HepG2 (cell line): ENCODE results near the gene FNDC3A. TPM values are rescaled to one million over a fixed set of nuclear protein-coding genes. Genes with fewer than 3 reads are reported as not detected.

ENCODE experiments used
- BHLHE40 ChIP-seq: IDR thresholded peaks from 2 replicates; pipeline ENCODE4 v1.6.1; 2011; ENCODE audit warnings: low read length, improper control_type of control experiment
- POLR2G ChIP-seq: fragments of 200-400 bp; formaldehyde crosslinking; IDR thresholded peaks from 2 replicates; pipeline ENCODE4 v1.6.1; 2018; ENCODE audit warnings: mild to moderate bottlenecking, low read depth, low read length, moderate library complexity
- ZBTB20 ChIP-seq: sonication (generic); formaldehyde crosslinking; IDR thresholded peaks from 2 replicates; pipeline ENCODE4 v1.8.1; 2023; ENCODE audit warnings: missing genetic modification reagents, low read depth, mild to moderate bottlenecking, borderline replicate concordance
- polyA plus RNA-seq, 8 experiments: library from polyadenylated mRNA; depleted of rRNA in 3 of 8; stranded (reverse) in 7 of 8; unstranded in 1 of 8; fragments of >200 nt; fragmentation: Illumina TruSeq in 4 of 8; extraction: Trizol in 4 of 8; gene quantifications; 2 replicates each; pipeline versions ENCODE4 v1.2.1 to v1.2.3, GENCODE V29; 2011 to 2016; ENCODE audit warnings: low read depth in 4 of 8, missing spikeins in 1 of 8, mixed read lengths in 1 of 8; ENCODE audit not compliant: insufficient read depth in 1 of 8
- total RNA-seq, 5 experiments: library from RNA; depleted of rRNA; stranded (reverse); fragments of >200 nt; fragmentation: Illumina TruSeq; extraction: Trizol; gene quantifications; 2 replicates each; pipeline ENCODE4 v1.2.3, GENCODE V29; 2016; ENCODE audit warnings: low read depth in 1 of 5
- TF ChIP-seq, protein P1 (sequence below): sonication (generic); formaldehyde crosslinking; IDR thresholded peaks from 2 replicates; pipeline ENCODE4 v1.4.0; 2020; ENCODE audit warnings: missing genetic modification reagents
- TF ChIP-seq, protein P2 (sequence below): sonication (generic); formaldehyde crosslinking; IDR thresholded peaks from 2 replicates; pipeline ENCODE4 v1.4.0; 2020; ENCODE audit warnings: missing genetic modification reagents
- TF ChIP-seq, protein P3 (sequence below), 2 experiments: fragments of 450-650 bp in 1 of 2; sonication (generic) in 1 of 2; formaldehyde crosslinking in 1 of 2; IDR thresholded peaks; 2 replicates each; pipeline versions ENCODE4 v1.6.1 to v1.8.0; 2016 to 2022; ENCODE audit warnings: antibody characterized with exemption in 1 of 2, mild to moderate bottlenecking in 1 of 2, missing genetic modification reagents in 1 of 2
- TF ChIP-seq, protein P4 (sequence below): sonication (generic); formaldehyde crosslinking; IDR thresholded peaks from 2 replicates; pipeline ENCODE4 v1.8.1; 2023; ENCODE audit warnings: mild to moderate bottlenecking, moderate library complexity, missing genetic modification reagents
- TF ChIP-seq, protein P5 (sequence below): sonication (generic); formaldehyde crosslinking; IDR thresholded peaks from 2 replicates; pipeline ENCODE4 v1.8.1; 2023; ENCODE audit warnings: mild to moderate bottlenecking, missing genetic modification reagents

Gene FNDC3A
- total and polyA plus RNA-seq, 2 of the 13 experiments (the other 11 are each of a cell fraction or from before 2014, with no cell fraction given): 36.7 to 39.3 TPM

DNA sequence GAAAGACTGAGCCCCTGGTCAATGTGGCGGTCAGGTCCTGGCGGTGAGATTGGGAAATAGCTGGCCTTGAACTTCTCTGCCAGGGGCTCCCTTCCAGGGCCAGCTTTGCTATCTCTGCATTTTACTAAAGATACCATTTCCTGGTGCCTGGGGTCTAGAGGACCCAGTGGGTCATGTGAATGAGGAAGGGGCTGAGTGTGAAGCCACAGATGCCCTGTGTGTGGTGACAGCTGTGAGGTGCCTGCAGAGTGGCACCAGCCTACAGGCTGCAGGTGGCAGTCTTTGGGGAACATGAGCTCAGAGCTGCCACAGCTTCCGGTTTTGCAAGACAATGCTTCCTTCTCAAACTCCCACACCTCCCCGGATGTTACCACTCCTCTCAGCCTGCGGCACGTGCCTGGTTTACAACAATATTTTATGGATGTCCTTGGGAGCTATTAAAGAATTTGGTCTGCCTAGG is 239.2 kb downstream of the FNDC3A start (continued):
- TF ChIP-seq, protein P1, sequence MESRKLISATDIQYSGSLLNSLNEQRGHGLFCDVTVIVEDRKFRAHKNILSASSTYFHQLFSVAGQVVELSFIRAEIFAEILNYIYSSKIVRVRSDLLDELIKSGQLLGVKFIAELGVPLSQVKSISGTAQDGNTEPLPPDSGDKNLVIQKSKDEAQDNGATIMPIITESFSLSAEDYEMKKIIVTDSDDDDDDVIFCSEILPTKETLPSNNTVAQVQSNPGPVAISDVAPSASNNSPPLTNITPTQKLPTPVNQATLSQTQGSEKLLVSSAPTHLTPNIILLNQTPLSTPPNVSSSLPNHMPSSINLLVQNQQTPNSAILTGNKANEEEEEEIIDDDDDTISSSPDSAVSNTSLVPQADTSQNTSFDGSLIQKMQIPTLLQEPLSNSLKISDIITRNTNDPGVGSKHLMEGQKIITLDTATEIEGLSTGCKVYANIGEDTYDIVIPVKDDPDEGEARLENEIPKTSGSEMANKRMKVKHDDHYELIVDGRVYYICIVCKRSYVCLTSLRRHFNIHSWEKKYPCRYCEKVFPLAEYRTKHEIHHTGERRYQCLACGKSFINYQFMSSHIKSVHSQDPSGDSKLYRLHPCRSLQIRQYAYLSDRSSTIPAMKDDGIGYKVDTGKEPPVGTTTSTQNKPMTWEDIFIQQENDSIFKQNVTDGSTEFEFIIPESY (CRISPR knock-in tag): peak; percentile 84
- TF ChIP-seq, protein P2, sequence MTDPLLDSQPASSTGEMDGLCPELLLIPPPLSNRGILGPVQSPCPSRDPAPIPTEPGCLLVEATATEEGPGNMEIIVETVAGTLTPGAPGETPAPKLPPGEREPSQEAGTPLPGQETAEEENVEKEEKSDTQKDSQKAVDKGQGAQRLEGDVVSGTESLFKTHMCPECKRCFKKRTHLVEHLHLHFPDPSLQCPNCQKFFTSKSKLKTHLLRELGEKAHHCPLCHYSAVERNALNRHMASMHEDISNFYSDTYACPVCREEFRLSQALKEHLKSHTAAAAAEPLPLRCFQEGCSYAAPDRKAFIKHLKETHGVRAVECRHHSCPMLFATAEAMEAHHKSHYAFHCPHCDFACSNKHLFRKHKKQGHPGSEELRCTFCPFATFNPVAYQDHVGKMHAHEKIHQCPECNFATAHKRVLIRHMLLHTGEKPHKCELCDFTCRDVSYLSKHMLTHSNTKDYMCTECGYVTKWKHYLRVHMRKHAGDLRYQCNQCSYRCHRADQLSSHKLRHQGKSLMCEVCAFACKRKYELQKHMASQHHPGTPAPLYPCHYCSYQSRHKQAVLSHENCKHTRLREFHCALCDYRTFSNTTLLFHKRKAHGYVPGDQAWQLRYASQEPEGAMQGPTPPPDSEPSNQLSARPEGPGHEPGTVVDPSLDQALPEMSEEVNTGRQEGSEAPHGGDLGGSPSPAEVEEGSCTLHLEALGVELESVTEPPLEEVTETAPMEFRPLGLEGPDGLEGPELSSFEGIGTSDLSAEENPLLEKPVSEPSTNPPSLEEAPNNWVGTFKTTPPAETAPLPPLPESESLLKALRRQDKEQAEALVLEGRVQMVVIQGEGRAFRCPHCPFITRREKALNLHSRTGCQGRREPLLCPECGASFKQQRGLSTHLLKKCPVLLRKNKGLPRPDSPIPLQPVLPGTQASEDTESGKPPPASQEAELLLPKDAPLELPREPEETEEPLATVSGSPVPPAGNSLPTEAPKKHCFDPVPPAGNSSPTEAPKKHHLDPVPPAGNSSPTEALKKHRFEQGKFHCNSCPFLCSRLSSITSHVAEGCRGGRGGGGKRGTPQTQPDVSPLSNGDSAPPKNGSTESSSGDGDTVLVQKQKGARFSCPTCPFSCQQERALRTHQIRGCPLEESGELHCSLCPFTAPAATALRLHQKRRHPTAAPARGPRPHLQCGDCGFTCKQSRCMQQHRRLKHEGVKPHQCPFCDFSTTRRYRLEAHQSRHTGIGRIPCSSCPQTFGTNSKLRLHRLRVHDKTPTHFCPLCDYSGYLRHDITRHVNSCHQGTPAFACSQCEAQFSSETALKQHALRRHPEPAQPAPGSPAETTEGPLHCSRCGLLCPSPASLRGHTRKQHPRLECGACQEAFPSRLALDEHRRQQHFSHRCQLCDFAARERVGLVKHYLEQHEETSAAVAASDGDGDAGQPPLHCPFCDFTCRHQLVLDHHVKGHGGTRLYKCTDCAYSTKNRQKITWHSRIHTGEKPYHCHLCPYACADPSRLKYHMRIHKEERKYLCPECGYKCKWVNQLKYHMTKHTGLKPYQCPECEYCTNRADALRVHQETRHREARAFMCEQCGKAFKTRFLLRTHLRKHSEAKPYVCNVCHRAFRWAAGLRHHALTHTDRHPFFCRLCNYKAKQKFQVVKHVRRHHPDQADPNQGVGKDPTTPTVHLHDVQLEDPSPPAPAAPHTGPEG: peak; percentile 73; the same call in 1 of the 2 replicates
- TF ChIP-seq, protein P3, sequence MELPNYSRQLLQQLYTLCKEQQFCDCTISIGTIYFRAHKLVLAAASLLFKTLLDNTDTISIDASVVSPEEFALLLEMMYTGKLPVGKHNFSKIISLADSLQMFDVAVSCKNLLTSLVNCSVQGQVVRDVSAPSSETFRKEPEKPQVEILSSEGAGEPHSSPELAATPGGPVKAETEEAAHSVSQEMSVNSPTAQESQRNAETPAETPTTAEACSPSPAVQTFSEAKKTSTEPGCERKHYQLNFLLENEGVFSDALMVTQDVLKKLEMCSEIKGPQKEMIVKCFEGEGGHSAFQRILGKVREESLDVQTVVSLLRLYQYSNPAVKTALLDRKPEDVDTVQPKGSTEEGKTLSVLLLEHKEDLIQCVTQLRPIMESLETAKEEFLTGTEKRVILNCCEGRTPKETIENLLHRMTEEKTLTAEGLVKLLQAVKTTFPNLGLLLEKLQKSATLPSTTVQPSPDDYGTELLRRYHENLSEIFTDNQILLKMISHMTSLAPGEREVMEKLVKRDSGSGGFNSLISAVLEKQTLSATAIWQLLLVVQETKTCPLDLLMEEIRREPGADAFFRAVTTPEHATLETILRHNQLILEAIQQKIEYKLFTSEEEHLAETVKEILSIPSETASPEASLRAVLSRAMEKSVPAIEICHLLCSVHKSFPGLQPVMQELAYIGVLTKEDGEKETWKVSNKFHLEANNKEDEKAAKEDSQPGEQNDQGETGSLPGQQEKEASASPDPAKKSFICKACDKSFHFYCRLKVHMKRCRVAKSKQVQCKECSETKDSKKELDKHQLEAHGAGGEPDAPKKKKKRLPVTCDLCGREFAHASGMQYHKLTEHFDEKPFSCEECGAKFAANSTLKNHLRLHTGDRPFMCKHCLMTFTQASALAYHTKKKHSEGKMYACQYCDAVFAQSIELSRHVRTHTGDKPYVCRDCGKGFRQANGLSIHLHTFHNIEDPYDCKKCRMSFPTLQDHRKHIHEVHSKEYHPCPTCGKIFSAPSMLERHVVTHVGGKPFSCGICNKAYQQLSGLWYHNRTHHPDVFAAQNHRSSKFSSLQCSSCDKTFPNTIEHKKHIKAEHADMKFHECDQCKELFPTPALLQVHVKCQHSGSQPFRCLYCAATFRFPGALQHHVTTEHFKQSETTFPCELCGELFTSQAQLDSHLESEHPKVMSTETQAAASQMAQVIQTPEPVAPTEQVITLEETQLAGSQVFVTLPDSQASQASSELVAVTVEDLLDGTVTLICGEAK (IDR thresholded peaks at IDR 0.05): no peak
- TF ChIP-seq, protein P3 (CRISPR knock-in tag; IDR thresholded peaks at IDR 0.05): no peak
- TF ChIP-seq POLR2G (peak; percentile 71), ZBTB20 (CRISPR knock-in tag) (no peak), BHLHE40 (peak; percentile 93)
- TF ChIP-seq, protein P4, sequence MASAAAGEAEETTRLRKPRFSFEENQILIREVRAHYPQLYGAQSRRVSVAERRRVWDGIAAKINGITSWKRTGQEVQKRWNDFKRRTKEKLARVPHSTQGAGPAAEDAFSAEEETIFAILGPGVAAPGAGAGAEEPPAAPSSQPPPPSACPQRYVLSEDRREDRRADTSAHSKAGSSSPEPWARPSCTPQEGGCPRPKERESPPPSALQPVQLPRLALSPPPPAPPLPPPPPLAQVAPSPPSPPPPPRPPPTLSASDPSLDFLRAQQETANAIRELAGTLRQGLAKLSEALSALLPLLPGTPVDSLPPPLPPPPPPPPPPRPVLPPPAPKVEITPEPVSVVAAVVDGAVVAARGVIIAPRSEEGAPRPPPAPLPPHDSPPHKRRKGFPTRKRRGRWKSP (CRISPR knock-in tag): peak; percentile 70; the same call in 1 of the 2 replicates
- TF ChIP-seq, protein P5, sequence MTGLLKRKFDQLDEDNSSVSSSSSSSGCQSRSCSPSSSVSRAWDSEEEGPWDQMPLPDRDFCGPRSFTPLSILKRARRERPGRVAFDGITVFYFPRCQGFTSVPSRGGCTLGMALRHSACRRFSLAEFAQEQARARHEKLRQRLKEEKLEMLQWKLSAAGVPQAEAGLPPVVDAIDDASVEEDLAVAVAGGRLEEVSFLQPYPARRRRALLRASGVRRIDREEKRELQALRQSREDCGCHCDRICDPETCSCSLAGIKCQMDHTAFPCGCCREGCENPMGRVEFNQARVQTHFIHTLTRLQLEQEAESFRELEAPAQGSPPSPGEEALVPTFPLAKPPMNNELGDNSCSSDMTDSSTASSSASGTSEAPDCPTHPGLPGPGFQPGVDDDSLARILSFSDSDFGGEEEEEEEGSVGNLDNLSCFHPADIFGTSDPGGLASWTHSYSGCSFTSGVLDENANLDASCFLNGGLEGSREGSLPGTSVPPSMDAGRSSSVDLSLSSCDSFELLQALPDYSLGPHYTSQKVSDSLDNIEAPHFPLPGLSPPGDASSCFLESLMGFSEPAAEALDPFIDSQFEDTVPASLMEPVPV: no peak
